Fibroblast of lung (primary cell): ENCODE data around the gene STON2. TPM values are rescaled to one million over a fixed set of nuclear protein-coding genes. Genes with fewer than 3 reads are reported as not detected.

ENCODE experiments used
- DNase-seq, 2 donors: peaks; one replicate each; pipeline versions ENCODE4 v3.0.0 to v3.0.0-alpha.2; 2010; ENCODE audit warnings: low read depth in 2 of 2
- H2AFZ ChIP-seq: 2 replicates; pipeline ENCODE4 v1.5.1; 2012; ENCODE audit warnings: low read length, control low read depth, inconsistent platforms
- H3K27ac ChIP-seq: 2 replicates; pipeline ENCODE4 v1.5.1; 2011; ENCODE audit warnings: low read length, control low read depth; ENCODE audit not compliant: insufficient read depth
- H3K27me3 ChIP-seq: 2 replicates; pipeline ENCODE4 v1.5.1; 2011; ENCODE audit warnings: mild to moderate bottlenecking, low read length; ENCODE audit not compliant: control insufficient read depth, insufficient read depth
- H3K36me3 ChIP-seq: 2 replicates; pipeline ENCODE4 v1.5.1; 2011; ENCODE audit warnings: low read length; ENCODE audit not compliant: control insufficient read depth, insufficient read depth
- H3K4me1 ChIP-seq: 2 replicates; pipeline ENCODE4 v1.5.1; 2011; ENCODE audit warnings: low read length; ENCODE audit not compliant: control insufficient read depth, insufficient read depth; ENCODE audit errors: extremely low read depth
- H3K4me2 ChIP-seq: 2 replicates; pipeline ENCODE4 v1.5.1; 2011; ENCODE audit warnings: low read length, control low read depth; ENCODE audit not compliant: insufficient read depth; ENCODE audit errors: extremely low read depth
- H3K4me3 ChIP-seq, 4 experiments: fragments of 200-600 bp in 1 of 4; sonication (generic) in 1 of 4; replicated peaks in 1 of 4; 2 replicates each; pipeline ENCODE4 v1.5.1; 2011 to 2016; ENCODE audit warnings: low read length in 4 of 4, low read depth in 3 of 4, mild to moderate bottlenecking in 3 of 4, control low read depth in 2 of 4, inconsistent platforms in 1 of 4, mixed read lengths in 1 of 4; ENCODE audit not compliant: insufficient read depth in 1 of 4; ENCODE audit errors: control extremely low read depth in 1 of 4
- H3K79me2 ChIP-seq: 2 replicates; pipeline ENCODE4 v1.5.1; 2012; ENCODE audit warnings: mild to moderate bottlenecking, low read length, inconsistent platforms; ENCODE audit not compliant: control insufficient read depth, insufficient read depth
- H3K9ac ChIP-seq: 2 replicates; pipeline ENCODE4 v1.5.1; 2011; ENCODE audit warnings: mild to moderate bottlenecking, low read length, control low read depth; ENCODE audit not compliant: insufficient read depth
- H3K9me3 ChIP-seq: 2 replicates; pipeline ENCODE4 v1.5.1; 2012; ENCODE audit warnings: low read depth, low read length; ENCODE audit not compliant: control insufficient read depth, insufficient read depth
- H4K20me1 ChIP-seq: 2 replicates; pipeline ENCODE4 v1.5.1; 2011; ENCODE audit warnings: low read length; ENCODE audit not compliant: control insufficient read depth, insufficient read depth; ENCODE audit errors: extremely low read depth
- CTCF ChIP-seq, 2 donors: IDR thresholded peaks in 1 of 2; conservative IDR thresholded peaks in 1 of 2; 1 replicate in 1 of 2; 2 replicates in 1 of 2; pipeline ENCODE4 v1.5.1; 2011 to 2012; ENCODE audit warnings: low read length in 2 of 2, control low read depth in 1 of 2, inconsistent platforms in 1 of 2, low read depth in 1 of 2, mild to moderate bottlenecking in 1 of 2
- EZH2 ChIP-seq: IDR thresholded peaks from 2 replicates; pipeline ENCODE4 v1.5.1; 2012; ENCODE audit warnings: low read length, control low read depth, mild to moderate bottlenecking; ENCODE audit errors: missing control alignments
- polyA plus RNA-seq, 2 donors: library from polyadenylated mRNA; depleted of rRNA in 1 of 2; stranded (reverse) in 1 of 2; unstranded in 1 of 2; fragments of >200 nt; gene quantifications; 2 replicates each; pipeline ENCODE4 v1.2.1, GENCODE V29; 2011 to 2012; ENCODE audit warnings: missing spikeins in 1 of 2
- total RNA-seq: library from RNA; depleted of rRNA; stranded (reverse); fragments of >200 nt; gene quantifications from 2 replicates; pipeline ENCODE4 v1.2.1, GENCODE V29; 2014

The STON2 gene
- total and polyA plus RNA-seq, 2 donors (not counting 1 experiment from before 2014, with no cell fraction given), result 1.5 to 52.5 TPM

- H3K4me2 ChIP-seq, result no peak overlapping the region
- no peak overlapping the region for H3K9ac ChIP-seq
- TF ChIP-seq CTCF (conservative IDR thresholded peaks at IDR 0.05 in 1 of 2, IDR thresholded peaks at IDR 0.05 in 1 of 2; ENCODE audit: low read depth in 1 of 2, low read length in 2 of 2) (no peak), EZH2 (no peak)
- H4K20me1 ChIP-seq, result no peaks in the 10 kb centered on the region
- no peak for DNase-seq
- peaks cover 29% of the 10 kb centered on the region for H3K27me3 ChIP-seq
- H2AFZ ChIP-seq, result no peak overlapping the region
- no peak overlapping the region for H3K4me3 ChIP-seq
- no peaks in the 10 kb centered on the region for H3K36me3 ChIP-seq
- H3K9me3 ChIP-seq, result no peaks in the 10 kb centered on the region
- peaks cover 3% of the 10 kb centered on the region for H3K4me1 ChIP-seq
- no peak overlapping the region for H3K27ac ChIP-seq
- no peaks in the 10 kb centered on the region for H3K79me2 ChIP-seq
Observed at GRCh38 chr14:81440041-81440440, 39.9 kb upstream of the STON2 start.

DNA sequence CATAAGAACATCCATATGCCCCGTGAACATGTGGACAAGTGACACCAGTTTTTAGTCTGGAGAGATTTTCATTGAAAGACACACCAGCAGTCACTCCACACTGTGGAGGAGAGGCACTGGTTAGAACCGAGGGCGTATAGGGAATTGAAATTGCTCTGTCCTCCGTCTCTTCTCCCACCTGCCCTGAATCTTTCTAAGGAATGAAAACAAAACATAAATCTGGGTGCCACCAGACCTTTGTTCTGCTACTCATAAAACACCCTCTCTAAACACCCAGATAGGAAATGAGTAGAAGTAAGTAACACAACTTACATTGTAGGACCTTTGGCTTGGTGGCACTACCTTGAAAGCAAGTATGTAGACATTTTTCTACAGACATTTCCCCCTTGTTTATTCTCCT lies 37.1 kb upstream of the STON2 start:
- Histone ChIP-seq H3K27ac (no peak overlapping the region), H3K36me3 (no peaks in the 10 kb centered on the region), H3K9ac (no peak overlapping the region), H3K4me2 (no peak overlapping the region), H3K4me3 (no peak overlapping the region), H3K79me2 (no peaks in the 10 kb centered on the region), H4K20me1 (no peaks in the 10 kb centered on the region), H3K9me3 (no peaks in the 10 kb centered on the region), H3K4me1 (peaks cover 3% of the 10 kb centered on the region), H3K27me3 (peaks cover 43% of the 10 kb centered on the region), H2AFZ (no peak overlapping the region)
- no peak for TF ChIP-seq CTCF (conservative IDR thresholded peaks at IDR 0.05 in 1 of 2, IDR thresholded peaks at IDR 0.05 in 1 of 2; ENCODE audit: low read depth in 1 of 2, low read length in 2 of 2)
- no peak for DNase-seq

DNA sequence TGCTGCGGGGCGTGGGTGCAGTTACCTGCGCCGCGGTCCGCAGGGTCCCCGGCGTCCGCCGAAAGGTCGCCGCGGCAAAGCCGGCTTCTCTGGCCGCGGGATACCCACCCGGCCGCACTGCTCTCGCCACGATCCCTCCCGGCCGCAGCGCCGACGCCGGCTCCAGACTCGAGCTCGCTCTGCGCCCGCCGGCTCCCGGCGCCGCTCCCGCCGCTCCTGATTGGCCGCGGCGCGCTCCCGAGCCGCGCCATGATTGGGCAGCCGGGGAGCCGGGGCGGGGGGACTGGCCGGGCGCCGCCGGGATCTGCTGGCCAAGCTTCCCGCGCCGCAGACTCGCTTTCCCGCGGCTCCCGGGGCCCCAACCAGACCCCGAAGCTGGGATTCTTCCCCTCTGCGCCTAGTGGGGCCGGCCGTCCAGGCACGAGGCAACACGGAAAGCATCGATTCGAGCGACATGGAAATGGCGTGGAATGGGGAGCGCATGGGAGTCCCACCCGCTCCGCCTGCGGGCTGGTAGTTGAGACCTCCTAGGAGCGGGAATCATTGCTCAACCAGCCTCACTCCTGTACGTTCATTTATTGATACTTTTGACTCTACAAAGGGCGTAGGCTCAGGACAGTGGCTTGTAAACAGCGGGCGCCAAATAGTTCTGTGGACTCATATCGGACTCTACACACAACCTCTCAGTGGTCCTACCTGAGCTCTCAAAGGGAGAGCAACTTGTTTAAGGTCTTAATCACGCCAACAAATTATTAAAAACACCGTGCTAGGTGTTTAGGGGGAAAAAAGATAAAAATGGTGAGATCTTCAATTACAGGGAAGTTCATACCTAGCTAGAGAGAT lies 36.4 kb upstream of the STON2 start:
- no peak for TF ChIP-seq CTCF (conservative IDR thresholded peaks at IDR 0.05 in 1 of 2, IDR thresholded peaks at IDR 0.05 in 1 of 2; ENCODE audit: low read depth in 1 of 2, low read length in 2 of 2)
- peak; percentile 68 for TF ChIP-seq EZH2
- Histone ChIP-seq H3K4me3 (peak overlapping the region; percentile 37 to 66 (median 50)), H3K36me3 (no peaks in the 10 kb centered on the region), H3K4me2 (peak overlapping the region; percentile 81), H3K79me2 (no peaks in the 10 kb centered on the region), H3K27ac (no peak overlapping the region), H3K9me3 (no peaks in the 10 kb centered on the region), H3K9ac (no peak overlapping the region), H2AFZ (peak overlapping the region; percentile 29), H4K20me1 (no peaks in the 10 kb centered on the region), H3K4me1 (peaks cover 3% of the 10 kb centered on the region), H3K27me3 (peaks cover 43% of the 10 kb centered on the region)
- peak; percentile 50 to 59 for DNase-seq
